VCaP (cell line): ENCODE results near the gene RPS15.
A peak's percentile ranks its signal among the peaks of the same experiment; 100 is the strongest.

Source experiments
- H3K27ac ChIP-seq: fragments of 450-650 bp; 2 replicates; pipeline ENCODE4 v1.5.1; 2017
- TF ChIP-seq, protein P1 (sequence below): fragments of 450-650 bp; conservative IDR thresholded peaks from 2 replicates; pipeline ENCODE4 v1.5.1; 2017; ENCODE audit warnings: mild to moderate bottlenecking, moderate library complexity

Gene RPS15

DNA sequence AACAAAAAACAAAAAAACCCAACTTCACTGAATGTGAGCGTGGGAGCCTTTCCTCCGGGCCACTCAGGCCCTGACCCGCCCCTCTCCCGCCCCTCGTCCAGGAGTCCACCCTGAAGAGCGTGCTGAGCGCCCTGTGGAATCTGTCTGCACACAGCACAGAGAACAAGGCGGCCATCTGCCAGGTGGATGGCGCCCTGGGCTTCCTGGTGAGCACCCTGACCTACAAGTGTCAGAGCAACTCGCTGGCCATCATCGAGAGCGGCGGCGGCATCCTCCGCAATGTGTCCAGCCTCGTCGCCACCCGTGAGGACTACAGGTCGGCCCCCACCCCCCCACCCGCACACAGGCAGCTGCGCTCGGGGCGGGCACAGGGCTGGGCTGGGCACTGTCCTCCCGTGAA is 23.7 kb downstream of the RPS15 start:
- TF ChIP-seq, protein P1, sequence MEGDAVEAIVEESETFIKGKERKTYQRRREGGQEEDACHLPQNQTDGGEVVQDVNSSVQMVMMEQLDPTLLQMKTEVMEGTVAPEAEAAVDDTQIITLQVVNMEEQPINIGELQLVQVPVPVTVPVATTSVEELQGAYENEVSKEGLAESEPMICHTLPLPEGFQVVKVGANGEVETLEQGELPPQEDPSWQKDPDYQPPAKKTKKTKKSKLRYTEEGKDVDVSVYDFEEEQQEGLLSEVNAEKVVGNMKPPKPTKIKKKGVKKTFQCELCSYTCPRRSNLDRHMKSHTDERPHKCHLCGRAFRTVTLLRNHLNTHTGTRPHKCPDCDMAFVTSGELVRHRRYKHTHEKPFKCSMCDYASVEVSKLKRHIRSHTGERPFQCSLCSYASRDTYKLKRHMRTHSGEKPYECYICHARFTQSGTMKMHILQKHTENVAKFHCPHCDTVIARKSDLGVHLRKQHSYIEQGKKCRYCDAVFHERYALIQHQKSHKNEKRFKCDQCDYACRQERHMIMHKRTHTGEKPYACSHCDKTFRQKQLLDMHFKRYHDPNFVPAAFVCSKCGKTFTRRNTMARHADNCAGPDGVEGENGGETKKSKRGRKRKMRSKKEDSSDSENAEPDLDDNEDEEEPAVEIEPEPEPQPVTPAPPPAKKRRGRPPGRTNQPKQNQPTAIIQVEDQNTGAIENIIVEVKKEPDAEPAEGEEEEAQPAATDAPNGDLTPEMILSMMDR: no peak
- no peak overlapping the region for H3K27ac ChIP-seq

DNA sequence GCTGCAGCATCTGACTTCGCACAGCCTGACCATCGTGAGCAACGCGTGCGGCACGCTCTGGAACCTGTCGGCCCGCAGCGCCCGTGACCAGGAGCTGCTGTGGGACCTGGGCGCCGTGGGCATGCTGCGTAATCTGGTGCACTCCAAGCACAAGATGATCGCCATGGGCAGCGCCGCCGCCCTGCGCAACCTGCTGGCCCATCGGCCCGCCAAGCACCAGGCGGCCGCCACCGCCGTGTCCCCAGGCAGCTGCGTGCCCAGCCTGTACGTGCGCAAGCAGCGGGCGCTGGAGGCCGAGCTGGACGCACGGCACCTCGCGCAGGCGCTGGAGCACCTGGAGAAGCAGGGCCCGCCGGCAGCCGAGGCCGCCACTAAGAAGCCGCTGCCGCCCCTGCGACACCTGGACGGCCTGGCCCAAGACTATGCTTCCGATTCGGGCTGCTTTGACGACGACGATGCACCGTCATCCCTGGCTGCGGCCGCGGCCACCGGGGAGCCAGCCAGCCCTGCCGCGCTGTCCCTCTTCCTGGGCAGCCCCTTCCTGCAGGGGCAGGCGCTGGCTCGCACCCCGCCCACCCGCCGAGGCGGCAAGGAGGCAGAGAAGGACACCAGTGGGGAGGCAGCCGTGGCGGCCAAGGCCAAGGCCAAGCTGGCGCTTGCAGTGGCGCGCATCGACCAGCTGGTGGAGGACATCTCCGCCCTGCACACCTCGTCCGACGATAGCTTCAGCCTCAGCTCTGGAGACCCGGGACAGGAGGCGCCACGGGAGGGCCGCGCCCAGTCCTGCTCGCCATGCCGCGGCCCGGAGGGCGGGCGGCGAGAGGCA is 27.2 kb downstream of the RPS15 start:
- H3K27ac ChIP-seq: peak overlapping the region; percentile 52
- TF ChIP-seq, protein P1: peak; percentile 72

DNA sequence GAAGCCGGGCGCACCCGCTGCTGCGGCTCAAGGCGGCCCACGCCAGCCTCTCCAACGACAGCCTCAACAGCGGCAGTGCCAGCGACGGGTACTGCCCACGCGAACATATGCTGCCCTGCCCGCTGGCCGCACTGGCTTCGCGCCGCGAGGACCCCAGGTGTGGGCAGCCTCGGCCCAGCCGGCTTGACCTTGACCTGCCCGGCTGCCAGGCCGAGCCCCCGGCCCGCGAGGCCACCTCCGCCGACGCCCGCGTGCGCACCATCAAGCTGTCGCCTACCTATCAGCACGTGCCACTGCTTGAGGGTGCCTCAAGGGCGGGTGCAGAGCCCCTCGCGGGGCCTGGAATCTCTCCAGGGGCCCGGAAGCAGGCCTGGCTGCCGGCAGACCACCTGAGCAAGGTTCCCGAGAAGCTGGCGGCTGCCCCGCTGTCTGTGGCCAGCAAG is 27.8 kb downstream of the RPS15 start:
- TF ChIP-seq, protein P1: peak; percentile 31
- H3K27ac ChIP-seq: peak overlapping the region; percentile 52; the same call in 1 of the 2 replicates

DNA sequence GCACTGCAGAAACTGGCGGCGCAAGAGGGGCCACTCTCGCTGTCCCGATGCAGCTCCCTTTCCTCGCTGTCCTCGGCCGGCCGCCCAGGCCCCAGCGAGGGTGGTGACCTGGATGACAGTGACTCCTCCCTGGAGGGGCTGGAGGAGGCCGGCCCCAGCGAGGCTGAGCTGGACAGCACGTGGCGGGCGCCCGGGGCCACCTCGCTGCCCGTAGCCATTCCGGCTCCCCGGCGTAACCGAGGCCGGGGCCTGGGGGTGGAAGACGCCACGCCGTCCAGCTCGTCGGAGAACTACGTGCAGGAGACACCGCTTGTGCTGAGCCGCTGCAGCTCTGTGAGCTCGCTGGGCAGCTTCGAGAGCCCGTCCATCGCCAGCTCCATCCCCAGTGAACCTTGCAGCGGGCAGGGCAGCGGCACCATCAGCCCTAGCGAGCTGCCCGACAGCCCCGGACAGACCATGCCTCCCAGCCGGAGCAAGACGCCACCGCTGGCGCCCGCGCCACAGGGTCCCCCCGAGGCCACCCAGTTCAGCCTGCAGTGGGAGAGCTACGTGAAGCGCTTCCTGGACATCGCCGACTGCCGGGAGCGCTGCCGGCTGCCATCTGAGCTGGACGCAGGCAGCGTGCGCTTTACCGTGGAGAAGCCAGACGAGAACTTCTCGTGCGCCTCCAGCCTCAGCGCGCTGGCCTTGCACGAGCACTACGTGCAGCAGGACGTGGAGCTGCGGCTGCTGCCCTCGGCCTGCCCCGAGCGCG is 28.4 kb downstream of the RPS15 start:
- H3K27ac ChIP-seq: no peak overlapping the region
- TF ChIP-seq, protein P1: no peak

DNA sequence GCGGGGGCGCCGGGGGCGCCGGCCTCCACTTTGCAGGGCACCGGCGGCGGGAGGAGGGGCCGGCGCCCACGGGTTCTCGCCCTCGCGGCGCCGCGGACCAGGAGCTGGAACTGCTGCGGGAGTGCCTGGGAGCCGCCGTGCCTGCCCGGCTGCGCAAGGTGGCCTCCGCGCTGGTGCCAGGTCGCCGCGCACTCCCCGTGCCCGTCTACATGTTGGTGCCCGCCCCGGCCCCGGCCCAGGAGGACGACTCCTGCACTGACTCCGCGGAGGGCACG is 29.0 kb downstream of the RPS15 start:
- TF ChIP-seq, protein P1: no peak
- H3K27ac ChIP-seq: no peak overlapping the region

DNA sequence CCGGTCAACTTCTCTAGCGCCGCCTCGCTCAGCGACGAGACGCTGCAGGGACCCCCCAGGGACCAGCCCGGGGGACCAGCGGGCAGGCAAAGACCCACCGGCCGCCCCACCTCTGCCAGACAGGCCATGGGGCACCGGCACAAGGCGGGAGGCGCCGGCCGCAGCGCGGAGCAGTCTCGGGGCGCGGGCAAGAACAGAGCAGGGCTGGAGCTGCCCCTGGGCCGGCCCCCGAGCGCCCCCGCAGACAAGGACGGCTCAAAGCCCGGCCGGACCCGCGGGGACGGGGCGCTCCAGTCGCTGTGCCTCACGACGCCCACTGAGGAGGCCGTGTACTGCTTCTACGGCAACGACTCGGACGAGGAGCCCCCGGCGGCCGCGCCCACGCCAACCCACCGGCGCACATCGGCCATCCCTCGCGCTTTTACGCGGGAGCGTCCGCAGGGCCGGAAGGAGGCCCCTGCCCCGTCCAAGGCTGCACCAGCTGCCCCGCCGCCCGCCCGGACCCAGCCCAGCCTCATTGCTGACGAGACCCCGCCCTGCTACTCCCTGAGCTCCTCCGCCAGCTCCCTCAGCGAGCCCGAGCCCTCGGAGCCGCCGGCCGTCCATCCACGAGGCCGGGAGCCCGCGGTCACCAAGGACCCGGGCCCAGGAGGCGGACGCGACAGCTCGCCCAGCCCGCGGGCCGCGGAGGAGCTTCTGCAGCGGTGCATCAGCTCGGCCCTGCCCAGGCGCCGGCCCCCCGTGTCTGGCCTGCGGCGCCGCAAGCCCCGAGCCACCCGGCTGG is 29.5 kb downstream of the RPS15 start:
- TF ChIP-seq, protein P1: no peak
- H3K27ac ChIP-seq: no peak overlapping the region

DNA sequence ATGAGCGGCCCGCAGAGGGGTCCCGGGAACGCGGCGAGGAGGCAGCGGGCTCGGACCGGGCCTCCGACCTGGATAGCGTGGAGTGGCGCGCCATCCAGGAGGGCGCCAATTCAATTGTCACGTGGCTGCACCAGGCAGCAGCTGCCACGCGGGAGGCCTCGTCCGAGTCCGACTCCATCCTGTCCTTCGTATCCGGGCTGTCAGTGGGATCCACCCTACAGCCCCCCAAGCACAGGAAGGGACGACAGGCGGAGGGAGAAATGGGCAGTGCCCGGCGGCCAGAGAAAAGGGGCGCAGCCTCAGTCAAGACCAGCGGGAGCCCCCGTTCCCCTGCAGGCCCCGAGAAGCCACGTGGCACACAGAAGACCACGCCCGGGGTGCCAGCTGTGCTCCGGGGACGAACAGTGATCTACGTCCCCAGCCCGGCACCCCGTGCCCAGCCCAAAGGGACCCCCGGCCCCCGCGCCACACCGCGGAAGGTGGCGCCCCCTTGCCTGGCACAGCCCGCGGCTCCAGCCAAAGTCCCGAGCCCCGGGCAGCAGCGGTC is 30.2 kb downstream of the RPS15 start:
- TF ChIP-seq, protein P1: no peak
- H3K27ac ChIP-seq: no peak overlapping the region
